Stimulated activated naive CD8-positive, alpha-beta T cell treated with anti-CD3 and anti-CD28 coated beads, Interleukin-15, Interleukin-2, amounts not matched to agents 100 ng/mL and 50 ng/mL, for 24 hours (primary cell): ENCODE data around the gene COA4.

ENCODE experiments used
- H3K27ac Mint-ChIP-seq: one replicate; pipeline ENCODE4 v1.8.0; 2021; ENCODE audit warnings: mild to moderate bottlenecking, mixed read lengths
- H3K27me3 Mint-ChIP-seq: one replicate; pipeline ENCODE4 v1.8.0; 2021; ENCODE audit warnings: mixed read lengths
- H3K36me3 Mint-ChIP-seq: one replicate; pipeline ENCODE4 v1.8.0; 2021; ENCODE audit warnings: low read depth, mixed read lengths
- H3K4me1 Mint-ChIP-seq: one replicate; pipeline ENCODE4 v1.8.0; 2021; ENCODE audit warnings: low read depth, mixed read lengths
- H3K4me3 Mint-ChIP-seq: one replicate; pipeline ENCODE4 v1.8.0; 2021; ENCODE audit warnings: mild to moderate bottlenecking, mixed read lengths
- H3K9me3 Mint-ChIP-seq: one replicate; pipeline ENCODE4 v1.8.0; 2021; ENCODE audit warnings: mixed read lengths

The COA4 gene

GRCh38 chr11:73878771-73879170, 2.1 kb upstream of the COA4 start:
- Mint-ChIP-seq H3K27ac (no peak overlapping the region), H3K36me3 (peaks cover 32% of the 10 kb centered on the region), H3K27me3 (no peaks in the 10 kb centered on the region), H3K9me3 (no peaks in the 10 kb centered on the region), H3K4me3 (no peak overlapping the region), H3K4me1 (peaks cover 40% of the 10 kb centered on the region)

GRCh38 chr11:73875840-73876239, 806 bp downstream of the COA4 start:
- H3K4me1 Mint-ChIP-seq = peaks cover 40% of the 10 kb centered on the region
- H3K27me3 Mint-ChIP-seq = no peaks in the 10 kb centered on the region
- H3K4me3 Mint-ChIP-seq = peak overlapping the region; percentile 97
- H3K9me3 Mint-ChIP-seq = no peaks in the 10 kb centered on the region
- peaks cover 57% of the 10 kb centered on the region for H3K36me3 Mint-ChIP-seq
- H3K27ac Mint-ChIP-seq = peak overlapping the region; percentile 100

GRCh38 chr11:73875380-73875779, 1.3 kb downstream of the COA4 start:
- H3K4me3 Mint-ChIP-seq = peak overlapping the region; percentile 97
- peaks cover 57% of the 10 kb centered on the region for H3K36me3 Mint-ChIP-seq
- H3K4me1 Mint-ChIP-seq = peaks cover 40% of the 10 kb centered on the region
- no peaks in the 10 kb centered on the region for H3K27me3 Mint-ChIP-seq
- no peaks in the 10 kb centered on the region for H3K9me3 Mint-ChIP-seq
- H3K27ac Mint-ChIP-seq = peak overlapping the region; percentile 100

- peaks cover 27% of the 10 kb centered on the region for H3K4me1 Mint-ChIP-seq
- H3K36me3 Mint-ChIP-seq = peaks cover 52% of the 10 kb centered on the region
- no peak overlapping the region for H3K4me3 Mint-ChIP-seq
- H3K27me3 Mint-ChIP-seq = no peaks in the 10 kb centered on the region
- no peaks in the 10 kb centered on the region for H3K9me3 Mint-ChIP-seq
- peak overlapping the region; percentile 58 for H3K27ac Mint-ChIP-seq
Measured at GRCh38 chr11:73872749-73873357, 3.8 kb downstream of the COA4 start.

GRCh38 chr11:73870261-73870660, 6.4 kb downstream of the COA4 start:
- H3K36me3 Mint-ChIP-seq = peaks cover 45% of the 10 kb centered on the region

GRCh38 chr11:73869332-73869949, 7.2 kb downstream of the COA4 start:
- Mint-ChIP-seq H3K36me3 (peaks cover 41% of the 10 kb centered on the region), H3K27me3 (no peaks in the 10 kb centered on the region), H3K4me1 (peaks cover 4% of the 10 kb centered on the region), H3K4me3 (no peak overlapping the region), H3K9me3 (no peaks in the 10 kb centered on the region), H3K27ac (peak overlapping the region; percentile 15)

More at GRCh38 chr11:73870261-73870660, 6.4 kb downstream of the COA4 start:
- H3K27ac Mint-ChIP-seq = peak overlapping the region; percentile 9
- H3K27me3 Mint-ChIP-seq = no peaks in the 10 kb centered on the region
- H3K4me3 Mint-ChIP-seq = no peak overlapping the region
- no peaks in the 10 kb centered on the region for H3K9me3 Mint-ChIP-seq
- peaks cover 12% of the 10 kb centered on the region for H3K4me1 Mint-ChIP-seq

GRCh38 chr11:73866586-73866996, 10.1 kb downstream of the COA4 start:
- Mint-ChIP-seq H3K27ac (no peak overlapping the region), H3K27me3 (no peaks in the 10 kb centered on the region), H3K4me3 (no peak overlapping the region), H3K4me1 (no peaks in the 10 kb centered on the region), H3K9me3 (no peaks in the 10 kb centered on the region), H3K36me3 (peaks cover 24% of the 10 kb centered on the region)

GRCh38 chr11:73866095-73866579, 10.5 kb downstream of the COA4 start:
- H3K9me3 Mint-ChIP-seq = no peaks in the 10 kb centered on the region
- no peak overlapping the region for H3K4me3 Mint-ChIP-seq
- H3K27ac Mint-ChIP-seq = no peak overlapping the region
- H3K4me1 Mint-ChIP-seq = no peaks in the 10 kb centered on the region
- peaks cover 20% of the 10 kb centered on the region for H3K36me3 Mint-ChIP-seq
- H3K27me3 Mint-ChIP-seq = no peaks in the 10 kb centered on the region

- Mint-ChIP-seq H3K27me3 (no peaks in the 10 kb centered on the region), H3K36me3 (peaks cover 19% of the 10 kb centered on the region), H3K4me1 (no peaks in the 10 kb centered on the region), H3K9me3 (no peaks in the 10 kb centered on the region), H3K27ac (no peak overlapping the region), H3K4me3 (no peak overlapping the region)
Measured at GRCh38 chr11:73862986-73863385, 13.7 kb downstream of the COA4 start.

- Mint-ChIP-seq H3K27ac (no peak overlapping the region), H3K9me3 (no peaks in the 10 kb centered on the region), H3K4me3 (no peak overlapping the region), H3K4me1 (no peaks in the 10 kb centered on the region), H3K36me3 (peaks cover 13% of the 10 kb centered on the region), H3K27me3 (no peaks in the 10 kb centered on the region)
Measured at GRCh38 chr11:73860202-73860601, 16.4 kb downstream of the COA4 start.

GRCh38 chr11:73859671-73860070, 17.0 kb downstream of the COA4 start:
- H3K9me3 Mint-ChIP-seq = no peaks in the 10 kb centered on the region
- no peaks in the 10 kb centered on the region for H3K27me3 Mint-ChIP-seq
- no peaks in the 10 kb centered on the region for H3K4me1 Mint-ChIP-seq
- H3K27ac Mint-ChIP-seq = no peak overlapping the region
- peaks cover 11% of the 10 kb centered on the region for H3K36me3 Mint-ChIP-seq
- H3K4me3 Mint-ChIP-seq = no peak overlapping the region

- Mint-ChIP-seq H3K9me3 (no peaks in the 10 kb centered on the region), H3K36me3 (peaks cover 19% of the 10 kb centered on the region), H3K4me3 (no peak overlapping the region), H3K27ac (no peak overlapping the region), H3K4me1 (no peaks in the 10 kb centered on the region), H3K27me3 (no peaks in the 10 kb centered on the region)
Measured at GRCh38 chr11:73856031-73856567, 20.5 kb downstream of the COA4 start.

- H3K4me1 Mint-ChIP-seq = no peaks in the 10 kb centered on the region
- no peaks in the 10 kb centered on the region for H3K9me3 Mint-ChIP-seq
- H3K27ac Mint-ChIP-seq = no peak overlapping the region
- H3K4me3 Mint-ChIP-seq = no peak overlapping the region
- H3K27me3 Mint-ChIP-seq = no peaks in the 10 kb centered on the region
- peaks cover 27% of the 10 kb centered on the region for H3K36me3 Mint-ChIP-seq
Measured at GRCh38 chr11:73854680-73855079, 22.0 kb downstream of the COA4 start.

GRCh38 chr11:73852049-73852448, 24.6 kb downstream of the COA4 start:
- H3K4me1 Mint-ChIP-seq = no peaks in the 10 kb centered on the region
- no peak overlapping the region for H3K27ac Mint-ChIP-seq
- peaks cover 32% of the 10 kb centered on the region for H3K36me3 Mint-ChIP-seq
- H3K9me3 Mint-ChIP-seq = no peaks in the 10 kb centered on the region
- no peak overlapping the region for H3K4me3 Mint-ChIP-seq
- no peaks in the 10 kb centered on the region for H3K27me3 Mint-ChIP-seq

GRCh38 chr11:73851046-73851764, 25.4 kb downstream of the COA4 start:
- Mint-ChIP-seq H3K36me3 (peaks cover 36% of the 10 kb centered on the region), H3K27me3 (no peaks in the 10 kb centered on the region)

More at GRCh38 chr11:73851046-73851764, 25.4 kb downstream of the COA4 start:
- no peak overlapping the region for H3K4me3 Mint-ChIP-seq
- no peak overlapping the region for H3K27ac Mint-ChIP-seq
- H3K9me3 Mint-ChIP-seq = no peaks in the 10 kb centered on the region
- H3K4me1 Mint-ChIP-seq = peaks cover under 1% of the 10 kb centered on the region
